ENCODE results near the gene UBXN6. TPM values are rescaled to one million over a fixed set of nuclear protein-coding genes. Genes with fewer than 3 reads are reported as not detected.

UBXN6 gene
- total and polyA plus RNA-seq, 2 of the 8 experiments (the other 6 are each of a cell fraction or from before 2014, with no cell fraction given): 28.0 to 43.8 TPM

DNA sequence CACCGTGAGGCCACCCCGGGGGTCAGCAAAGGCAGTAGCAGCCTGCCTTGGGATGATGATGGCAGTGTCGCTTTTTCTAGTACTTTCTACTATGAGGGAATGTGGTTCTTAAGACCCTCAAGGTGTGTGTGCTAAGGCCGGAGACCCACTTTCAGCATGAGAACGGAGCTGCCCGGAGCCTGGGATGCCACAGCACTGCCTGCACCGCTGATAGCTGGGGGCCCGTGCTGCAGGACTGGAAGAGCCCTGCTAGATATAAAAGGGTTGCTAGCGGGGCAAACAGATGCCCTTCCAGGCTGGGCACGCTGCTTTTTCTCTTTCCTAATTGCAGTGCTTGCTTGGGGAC, 46.2 kb upstream of the UBXN6 start:
- ChIA-PET CTCF (ENCODE audit: partially characterized antibody) (interaction anchor here (0.7 to 1.6 kb wide), 4 partner anchors 8 to 26 kb away, joined by 3 to 5 read pairs (median 4); no protein-coding TSS in a partner anchor), POLR2A (ENCODE audit: partially characterized antibody) (interaction anchor here (1.7 to 3.5 kb wide), 4 partner anchors 9 to 32 kb away, joined by 4 to 19 read pairs (median 14); partner anchors contain the start of genes HDGFL2 and PLIN4)
- Histone ChIP-seq H2AFZ (ENCODE audit: low read length) (no peak overlapping the region), H4K20me1 (replicated peaks in 1 of 2; ENCODE audit: control insufficient read depth in 1 of 2, insufficient read depth in 2 of 2, low read length in 2 of 2) (peaks cover 14 to 30% of the 10 kb centered on the region in 2 experiments), H4K91ac (replicated peaks; ENCODE audit: insufficient read length, low read length) (no peak overlapping the region), H3K27ac (ENCODE audit: low read depth, low read length) (no peak overlapping the region), H3K79me1 (ENCODE audit: low read depth, low read length) (peaks cover 2% of the 10 kb centered on the region; the same call in 1 of the 2 replicates), H3K4me1 (replicated peaks in 1 of 4; ENCODE audit: control insufficient read depth in 3 of 4, insufficient read depth in 4 of 4, low read length in 3 of 4) (no peaks in the 10 kb centered on the region), H2AK5ac (ENCODE audit: low read depth, low read length) (no peak overlapping the region), H3K9ac (replicated peaks in 1 of 4; ENCODE audit: extremely low read depth in 1 of 4, low read depth in 3 of 4, low read length in 3 of 4) (no peak overlapping the region), H3K27me3 (replicated peaks in 1 of 4; ENCODE audit: control insufficient read depth in 3 of 4, extremely low read depth in 1 of 4, insufficient read depth in 3 of 4, low read length in 3 of 4) (peaks cover 0 to 7% (median 7%) of the 10 kb centered on the region in 4 experiments; a peak in 3 of 7 replicates), H3K23me2 (ENCODE audit: low read depth, low read length) (no peaks in the 10 kb centered on the region), H3K18ac (ENCODE audit: extremely low read depth, low read length) (no peak overlapping the region), H3K4me2 (ENCODE audit: insufficient read depth in 1 of 2, low read depth in 2 of 2, low read length in 2 of 2) (no peak overlapping the region), H4K8ac (ENCODE audit: extremely low read depth, insufficient read depth, low read length) (no peak overlapping the region), H4K5ac (ENCODE audit: insufficient read length, low read depth, low read length) (no peak overlapping the region), H2BK120ac (replicated peaks; ENCODE audit: low read depth, low read length) (no peak overlapping the region), H3K79me2 (ENCODE audit: control insufficient read depth in 1 of 2, insufficient read depth in 2 of 2, low read length in 2 of 2) (no peaks in the 10 kb centered on the region), H3K36me3 (ENCODE audit: control insufficient read depth in 2 of 4, insufficient read depth in 4 of 4, low read length in 3 of 4) (peaks cover 3 to 45% (median 12%) of the 10 kb centered on the region in 4 experiments; a peak in 6 of 8 replicates), H2BK15ac (ENCODE audit: low read length) (no peak overlapping the region), H3K4me3 (ENCODE audit: extremely low read depth in 1 of 4, insufficient read depth in 2 of 4, low read depth in 3 of 4, low read length in 4 of 4) (no peak overlapping the region), H3K56ac (replicated peaks; ENCODE audit: insufficient read length, low read depth, low read length) (no peak overlapping the region), H2BK20ac (ENCODE audit: low read length) (no peak overlapping the region), H2BK12ac (ENCODE audit: low read depth, low read length) (no peak overlapping the region), H3K9me3 (ENCODE audit: insufficient read depth in 2 of 2, low read depth in 1 of 2, low read length in 1 of 2) (no peaks in the 10 kb centered on the region), H3K4ac (replicated peaks; ENCODE audit: insufficient read length, low read depth, low read length) (no peak overlapping the region), H3K23ac (ENCODE audit: insufficient read length) (no peak overlapping the region), H2BK5ac (ENCODE audit: low read depth, low read length) (no peak overlapping the region), H3K14ac (ENCODE audit: insufficient read length) (no peak overlapping the region)
- 91% methylated on average over 10 of the region's 10 CpGs; no CpG with 5 or more reads in 1 of the 2 experiments for WGBS, 2 experiments (ENCODE audit: extremely low coverage in 1 of 2, insufficient coverage in 1 of 2, insufficient read length in 1 of 2, insufficient replicate concordance in 2 of 2, low coverage in 1 of 2, low lambda C conversion rate in 2 of 2, missing lambda C conversion rate in 1 of 2)
- DNase-seq (ENCODE audit: low read depth in 1 of 2, low spot score in 2 of 2) (no peak), FAIRE-seq (no peak)
- no peak for TF ChIP-seq HDAC2 (IDR thresholded peaks at IDR 0.05; ENCODE audit: borderline replicate concordance in 1 of 2, low read depth in 2 of 2, low read length in 2 of 2)
- TF ChIP-seq CHD1 (IDR thresholded peaks at IDR 0.05; ENCODE audit: low read depth, low read length): no peak
- TF ChIP-seq, protein P1, sequence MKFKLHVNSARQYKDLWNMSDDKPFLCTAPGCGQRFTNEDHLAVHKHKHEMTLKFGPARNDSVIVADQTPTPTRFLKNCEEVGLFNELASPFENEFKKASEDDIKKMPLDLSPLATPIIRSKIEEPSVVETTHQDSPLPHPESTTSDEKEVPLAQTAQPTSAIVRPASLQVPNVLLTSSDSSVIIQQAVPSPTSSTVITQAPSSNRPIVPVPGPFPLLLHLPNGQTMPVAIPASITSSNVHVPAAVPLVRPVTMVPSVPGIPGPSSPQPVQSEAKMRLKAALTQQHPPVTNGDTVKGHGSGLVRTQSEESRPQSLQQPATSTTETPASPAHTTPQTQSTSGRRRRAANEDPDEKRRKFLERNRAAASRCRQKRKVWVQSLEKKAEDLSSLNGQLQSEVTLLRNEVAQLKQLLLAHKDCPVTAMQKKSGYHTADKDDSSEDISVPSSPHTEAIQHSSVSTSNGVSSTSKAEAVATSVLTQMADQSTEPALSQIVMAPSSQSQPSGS (IDR thresholded peaks at IDR 0.05; ENCODE audit: low read length): no peak
- TF ChIP-seq, protein P2, sequence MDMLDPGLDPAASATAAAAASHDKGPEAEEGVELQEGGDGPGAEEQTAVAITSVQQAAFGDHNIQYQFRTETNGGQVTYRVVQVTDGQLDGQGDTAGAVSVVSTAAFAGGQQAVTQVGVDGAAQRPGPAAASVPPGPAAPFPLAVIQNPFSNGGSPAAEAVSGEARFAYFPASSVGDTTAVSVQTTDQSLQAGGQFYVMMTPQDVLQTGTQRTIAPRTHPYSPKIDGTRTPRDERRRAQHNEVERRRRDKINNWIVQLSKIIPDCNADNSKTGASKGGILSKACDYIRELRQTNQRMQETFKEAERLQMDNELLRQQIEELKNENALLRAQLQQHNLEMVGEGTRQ (IDR thresholded peaks at IDR 0.05; ENCODE audit: low read length): no peak
- TF ChIP-seq, protein P3, sequence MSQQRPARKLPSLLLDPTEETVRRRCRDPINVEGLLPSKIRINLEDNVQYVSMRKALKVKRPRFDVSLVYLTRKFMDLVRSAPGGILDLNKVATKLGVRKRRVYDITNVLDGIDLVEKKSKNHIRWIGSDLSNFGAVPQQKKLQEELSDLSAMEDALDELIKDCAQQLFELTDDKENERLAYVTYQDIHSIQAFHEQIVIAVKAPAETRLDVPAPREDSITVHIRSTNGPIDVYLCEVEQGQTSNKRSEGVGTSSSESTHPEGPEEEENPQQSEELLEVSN (IDR thresholded peaks at IDR 0.05): no peak
- TF ChIP-seq BACH1 (IDR thresholded peaks at IDR 0.05; ENCODE audit: low read length): no peak
- no peak for TF ChIP-seq RBBP5 (IDR thresholded peaks at IDR 0.05; ENCODE audit: borderline replicate concordance, low read depth, low read length)
- TF ChIP-seq, protein P4, sequence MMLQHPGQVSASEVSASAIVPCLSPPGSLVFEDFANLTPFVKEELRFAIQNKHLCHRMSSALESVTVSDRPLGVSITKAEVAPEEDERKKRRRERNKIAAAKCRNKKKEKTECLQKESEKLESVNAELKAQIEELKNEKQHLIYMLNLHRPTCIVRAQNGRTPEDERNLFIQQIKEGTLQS (IDR thresholded peaks at IDR 0.05; ENCODE audit: insufficient read depth, low read depth, low read length): no peak
- TF ChIP-seq FOSL1 (IDR thresholded peaks at IDR 0.05; ENCODE audit: insufficient read depth, low read depth, low read length): no peak
